Mesenchymal stem cell (in vitro differentiated cells and primary cell): ENCODE results near the gene NTSR1.

Experiments
- DNase-seq: peaks from one replicate; pipeline ENCODE4 v3.0.0-alpha.2; 2013
- H2AFZ ChIP-seq: one replicate; pipeline ENCODE4 v1.6.1; 2013; ENCODE audit warnings: low read depth, mild to moderate bottlenecking, control low read depth, inconsistent platforms, low read length, moderate library complexity
- H2AK5ac ChIP-seq: 2 replicates; pipeline ENCODE4 v1.6.1; 2013; ENCODE audit warnings: low read length, moderate library complexity, mild to moderate bottlenecking, inconsistent platforms; ENCODE audit not compliant: severe bottlenecking
- H2BK120ac ChIP-seq: one replicate; pipeline ENCODE4 v1.6.1; 2013; ENCODE audit warnings: low read depth, mild to moderate bottlenecking, inconsistent platforms, low read length, moderate library complexity
- H2BK12ac ChIP-seq, 2 experiments: one replicate each; pipeline ENCODE4 v1.6.1; 2013; ENCODE audit warnings: inconsistent platforms in 2 of 2, low read length in 2 of 2, mild to moderate bottlenecking in 2 of 2, moderate library complexity in 2 of 2, control low read depth in 1 of 2
- H2BK15ac ChIP-seq: one replicate; pipeline ENCODE4 v1.6.1; 2013; ENCODE audit warnings: mild to moderate bottlenecking, low read depth, inconsistent platforms; ENCODE audit not compliant: poor library complexity, severe bottlenecking
- H2BK5ac ChIP-seq: 2 replicates; pipeline ENCODE4 v1.6.1; 2013; ENCODE audit warnings: low read depth, mild to moderate bottlenecking, low read length, control low read depth, inconsistent platforms; ENCODE audit not compliant: poor library complexity, severe bottlenecking
- H3K14ac ChIP-seq, 2 experiments: one replicate each; pipeline ENCODE4 v1.6.1; 2013; ENCODE audit warnings: inconsistent platforms in 2 of 2, low read length in 2 of 2, control low read depth in 1 of 2, mild to moderate bottlenecking in 1 of 2, moderate library complexity in 1 of 2
- H3K18ac ChIP-seq, 2 experiments: one replicate each; pipeline ENCODE4 v1.6.1; 2013; ENCODE audit warnings: inconsistent platforms in 2 of 2, low read length in 2 of 2, control low read depth in 1 of 2, low read depth in 1 of 2, mild to moderate bottlenecking in 1 of 2
- H3K23ac ChIP-seq, 2 experiments: one replicate each; pipeline ENCODE4 v1.6.1; 2013; ENCODE audit warnings: inconsistent platforms in 2 of 2, low read length in 2 of 2, mild to moderate bottlenecking in 2 of 2, moderate library complexity in 2 of 2, control low read depth in 1 of 2
- H3K27ac ChIP-seq: 2 replicates; pipeline ENCODE4 v1.5.1; 2013; ENCODE audit warnings: mild to moderate bottlenecking, moderate library complexity, low read length, control low read depth, inconsistent platforms; ENCODE audit not compliant: poor library complexity, severe bottlenecking
- H3K27me3 ChIP-seq, 2 experiments: 2 replicates each; pipeline versions ENCODE4 v1.6.1 to v1.7.0; 2013; ENCODE audit warnings: low read length in 2 of 2, mild to moderate bottlenecking in 2 of 2, moderate library complexity in 2 of 2, control low read depth in 1 of 2, inconsistent platforms in 1 of 2; ENCODE audit not compliant: control insufficient read depth in 1 of 2, insufficient read depth in 1 of 2
- H3K36me3 ChIP-seq, 2 experiments: 2 replicates each; pipeline versions ENCODE4 v1.6.1 to v1.7.0; 2013; ENCODE audit warnings: low read length in 2 of 2, control low read depth in 1 of 2, inconsistent platforms in 1 of 2, low read depth in 1 of 2, mild to moderate bottlenecking in 1 of 2; ENCODE audit not compliant: insufficient read depth in 2 of 2, control insufficient read depth in 1 of 2
- H3K4ac ChIP-seq, 2 experiments: one replicate each; pipeline ENCODE4 v1.6.1; 2013; ENCODE audit warnings: inconsistent platforms in 2 of 2, low read length in 2 of 2, mild to moderate bottlenecking in 2 of 2, moderate library complexity in 2 of 2, control low read depth in 1 of 2, low read depth in 1 of 2
- H3K4me1 ChIP-seq: 2 replicates; pipeline ENCODE4 v1.6.1; 2013; ENCODE audit warnings: low read depth, low read length, control low read depth; ENCODE audit not compliant: control insufficient read depth, insufficient read depth
- H3K4me2 ChIP-seq: 2 replicates; pipeline ENCODE4 v1.6.1; 2013; ENCODE audit warnings: low read length, mild to moderate bottlenecking, inconsistent platforms; ENCODE audit not compliant: poor library complexity, severe bottlenecking
- H3K4me3 ChIP-seq, 2 experiments: 2 replicates each; pipeline versions ENCODE4 v1.5.1 to v1.7.0; 2013; ENCODE audit warnings: low read length in 2 of 2, mild to moderate bottlenecking in 2 of 2, control low read depth in 1 of 2, low read depth in 1 of 2; ENCODE audit not compliant: insufficient read depth in 1 of 2
- H3K79me1 ChIP-seq: replicated peaks from 2 replicates; pipeline ENCODE4 v1.6.1; 2013; ENCODE audit warnings: mild to moderate bottlenecking, control low read depth, low read length, inconsistent platforms; ENCODE audit not compliant: poor library complexity, severe bottlenecking
- H3K9ac ChIP-seq: 2 replicates; pipeline ENCODE4 v1.7.0; 2013; ENCODE audit warnings: mild to moderate bottlenecking, low read length, moderate library complexity
- H3K9me3 ChIP-seq: 2 replicates; pipeline ENCODE4 v1.7.0; 2013; ENCODE audit warnings: mild to moderate bottlenecking, low read length; ENCODE audit not compliant: control insufficient read depth
- H4K8ac ChIP-seq: one replicate; pipeline ENCODE4 v1.6.1; 2013; ENCODE audit warnings: inconsistent platforms, mild to moderate bottlenecking, low read length, moderate library complexity
- H4K91ac ChIP-seq: one replicate; pipeline ENCODE4 v1.6.1; 2013; ENCODE audit warnings: mild to moderate bottlenecking, low read length, inconsistent platforms
- WGBS: methylation state at CpG from one replicate; pipeline ENCODE4 v1.1.7; 2013; ENCODE audit warnings: mixed read lengths; 5-methylcytosine and 5-hydroxymethylcytosine counted together

The NTSR1 gene

DNA sequence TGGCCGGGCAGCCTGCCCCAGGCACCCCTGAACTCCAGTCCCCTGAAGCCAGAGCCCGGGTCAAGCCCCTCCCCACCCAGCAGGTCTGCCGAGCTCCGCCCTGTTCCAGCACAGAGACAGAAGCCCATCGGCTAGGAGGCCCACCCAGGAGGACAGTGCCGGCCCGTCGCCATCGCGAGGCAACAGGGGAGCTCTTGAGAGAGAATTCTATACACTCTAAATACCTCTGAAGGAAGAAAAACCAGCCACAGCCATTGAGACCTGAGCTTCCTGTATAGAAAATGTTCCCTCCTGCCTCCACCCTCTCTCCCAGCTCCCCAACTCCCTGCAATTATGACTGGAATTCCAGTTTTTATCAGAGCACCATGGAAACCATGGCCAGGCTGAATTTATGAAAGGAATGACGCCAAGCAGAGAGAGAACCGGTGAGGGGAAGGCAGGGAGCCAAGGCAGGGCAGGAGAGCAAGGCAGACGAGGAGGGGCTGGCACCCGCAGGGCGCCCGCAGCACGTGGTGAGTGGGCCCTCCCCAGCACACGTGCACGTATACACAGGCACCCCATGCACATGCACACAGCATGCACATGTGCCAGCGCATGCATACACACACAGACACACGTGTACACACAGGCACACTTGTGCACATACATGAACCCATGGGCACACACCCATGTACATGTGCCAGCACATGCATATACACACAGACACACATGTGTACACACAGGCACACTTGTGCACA lies 60.1 kb downstream of the NTSR1 start:
- Histone ChIP-seq H3K9ac (no peak overlapping the region), H2BK120ac (no peak overlapping the region), H3K27me3 (peaks cover 48 to 67% of the 10 kb centered on the region in 2 experiments), H3K23ac (no peak overlapping the region), H2BK12ac (no peak overlapping the region), H2BK5ac (no peak overlapping the region), H3K4me1 (peaks cover 12% of the 10 kb centered on the region), H3K4ac (no peak overlapping the region), H2AK5ac (no peak overlapping the region), H3K4me3 (peak overlapping the region in 1 of 2 experiments; percentile 22), H3K79me1 (no peaks in the 10 kb centered on the region), H3K18ac (no peak overlapping the region), H4K8ac (no peak overlapping the region), H2BK15ac (no peak overlapping the region), H3K4me2 (no peak overlapping the region), H2AFZ (no peak overlapping the region), H3K14ac (peak overlapping the region in 1 of 2 experiments; percentile 13), H3K9me3 (no peaks in the 10 kb centered on the region), H4K91ac (no peak overlapping the region), H3K36me3 (no peaks in the 10 kb centered on the region), H3K27ac (no peak overlapping the region)
- DNase-seq, result no peak
- WGBS, result 77% methylated on average over 21 of the region's 21 CpGs

DNA sequence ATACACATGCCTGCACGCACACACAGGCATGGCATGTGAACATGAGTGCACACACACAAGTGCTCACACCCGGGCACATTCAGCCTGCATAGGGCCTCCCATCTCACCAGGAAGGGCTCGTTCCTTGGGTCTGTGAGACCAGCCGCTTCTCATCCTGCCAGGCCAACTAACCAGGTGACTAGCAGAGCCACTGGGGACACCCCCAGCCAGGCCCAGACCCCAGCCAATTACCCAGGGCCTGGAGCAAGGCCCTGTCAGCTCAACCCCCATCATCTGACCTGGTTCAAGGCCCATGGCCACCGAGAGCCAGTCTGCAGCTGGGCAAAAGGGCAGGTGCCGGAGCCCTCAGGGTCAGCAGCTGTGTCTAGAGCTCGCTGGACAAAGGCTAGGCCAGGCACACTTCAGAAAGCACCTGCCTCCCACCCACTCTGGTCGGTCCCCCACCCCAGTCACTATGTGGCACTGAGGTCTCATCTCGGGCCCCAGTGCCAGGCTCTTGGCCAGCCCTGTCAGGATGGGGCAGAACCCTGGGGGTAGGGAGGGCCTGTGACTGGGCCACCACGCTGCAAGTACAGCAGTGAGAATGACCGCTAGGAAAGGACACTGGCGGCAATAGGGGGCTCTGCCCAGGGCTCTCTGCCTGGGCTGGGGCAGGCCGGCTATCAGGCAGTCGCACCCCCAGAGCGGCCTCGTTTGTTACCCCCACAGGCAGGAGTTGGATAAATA lies 60.9 kb downstream of the NTSR1 start:
- Histone ChIP-seq H2BK120ac (no peak overlapping the region), H3K14ac (no peak overlapping the region), H3K18ac (no peak overlapping the region), H3K4me3 (no peak overlapping the region), H2BK5ac (no peak overlapping the region), H3K9ac (no peak overlapping the region), H2BK12ac (no peak overlapping the region), H3K36me3 (no peaks in the 10 kb centered on the region), H3K23ac (no peak overlapping the region), H3K79me1 (no peaks in the 10 kb centered on the region), H2BK15ac (no peak overlapping the region), H3K9me3 (no peaks in the 10 kb centered on the region), H2AK5ac (no peak overlapping the region), H4K91ac (no peak overlapping the region), H3K27ac (no peak overlapping the region), H3K4me2 (no peak overlapping the region), H3K27me3 (peaks cover 51 to 70% of the 10 kb centered on the region in 2 experiments), H2AFZ (no peak overlapping the region), H4K8ac (no peak overlapping the region), H3K4ac (no peak overlapping the region), H3K4me1 (peaks cover 12% of the 10 kb centered on the region)
- WGBS, result 88% methylated on average over 16 of the region's 16 CpGs
- no peak for DNase-seq

GRCh38 chr20:62770111-62770910 lies 61.7 kb downstream of the NTSR1 start:
- Histone ChIP-seq H2AK5ac (no peak overlapping the region), H3K23ac (no peak overlapping the region), H3K9ac (no peak overlapping the region), H3K18ac (no peak overlapping the region), H3K4ac (no peak overlapping the region), H3K79me1 (no peaks in the 10 kb centered on the region), H2BK15ac (no peak overlapping the region), H3K14ac (no peak overlapping the region), H3K9me3 (no peaks in the 10 kb centered on the region), H2BK120ac (no peak overlapping the region), H4K8ac (no peak overlapping the region), H4K91ac (peak overlapping the region; percentile 31), H3K4me2 (no peak overlapping the region), H2BK12ac (no peak overlapping the region), H2AFZ (no peak overlapping the region), H3K27me3 (peaks cover 49 to 70% of the 10 kb centered on the region in 2 experiments), H3K4me3 (no peak overlapping the region), H3K27ac (no peak overlapping the region), H3K36me3 (no peaks in the 10 kb centered on the region), H2BK5ac (no peak overlapping the region), H3K4me1 (peaks cover 12% of the 10 kb centered on the region)
- WGBS, result 91% methylated on average over 19 of the region's 20 CpGs
- DNase-seq, result no peak

DNA sequence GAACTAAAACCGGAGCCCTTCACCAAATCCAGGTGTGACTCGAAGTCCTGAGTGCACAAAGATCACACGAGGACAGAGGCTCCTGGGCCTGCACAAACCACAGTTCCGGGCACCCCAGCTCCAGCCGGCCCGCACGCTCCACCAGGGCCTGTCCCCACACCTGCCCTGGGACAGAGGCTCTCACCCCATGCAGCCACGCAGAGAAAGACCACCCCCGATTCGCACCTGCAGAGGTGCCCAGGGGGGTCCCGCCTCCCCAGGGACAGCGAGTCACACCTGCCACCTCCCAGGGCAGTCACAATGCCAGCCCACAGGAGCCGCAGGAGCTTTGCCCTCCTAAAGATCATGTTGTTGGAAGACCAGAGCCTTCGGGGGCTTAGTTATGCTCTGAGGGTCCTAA lies 62.3 kb downstream of the NTSR1 start:
- no peak overlapping the region for H2AK5ac ChIP-seq
- no peak overlapping the region for H2AFZ ChIP-seq
- no peak for DNase-seq
- WGBS, result 91% methylated on average over 14 of the region's 14 CpGs
- H3K9me3 ChIP-seq, result no peaks in the 10 kb centered on the region
- H3K27ac ChIP-seq, result no peak overlapping the region
- no peak overlapping the region for H3K18ac ChIP-seq
- H3K9ac ChIP-seq, result no peak overlapping the region
- H3K4ac ChIP-seq, result no peak overlapping the region
- peaks cover 43 to 70% of the 10 kb centered on the region in 2 experiments for H3K27me3 ChIP-seq
- no peak overlapping the region for H3K14ac ChIP-seq
- no peaks in the 10 kb centered on the region for H3K36me3 ChIP-seq
- no peak overlapping the region for H2BK120ac ChIP-seq
- no peak overlapping the region for H4K8ac ChIP-seq
- H4K91ac ChIP-seq, result no peak overlapping the region
- H3K4me1 ChIP-seq, result peaks cover 12% of the 10 kb centered on the region
- no peak overlapping the region for H3K23ac ChIP-seq
- no peak overlapping the region for H3K4me2 ChIP-seq
- H2BK15ac ChIP-seq, result no peak overlapping the region
- no peaks in the 10 kb centered on the region for H3K79me1 ChIP-seq
- no peak overlapping the region for H2BK12ac ChIP-seq
- H2BK5ac ChIP-seq, result no peak overlapping the region
- no peak overlapping the region for H3K4me3 ChIP-seq
